PC-9 (cell line): ENCODE results near the gene SF1.

Experiments
- CTCF ChIP-seq: fragments of 200-600 bp; sonication (generic); conservative IDR thresholded peaks from 2 replicates; pipeline ENCODE4 v1.6.1; 2017; ENCODE audit warnings: mixed run types, antibody characterized with exemption, mild to moderate bottlenecking, moderate library complexity
- EZH2 ChIP-seq: fragments of 200-600 bp; sonication (generic); IDR thresholded peaks from 2 replicates; pipeline ENCODE4 v1.8.0; 2017; ENCODE audit warnings: antibody characterized with exemption, low read depth

- TF ChIP-seq EZH2 (no peak), CTCF (no peak)
These were observed 57.5 kb downstream of the SF1 start for GRCh38 chr11:64720640-64721358.
